CD4-positive, alpha-beta memory T cell (primary cell): ENCODE results near the gene GRID2. TPM values are rescaled to one million over a fixed set of nuclear protein-coding genes. Genes with fewer than 3 reads are reported as not detected.

Experiments
- CTCF ChIA-PET: fragments of 350-600 bp; sonication (Branson Sonifier 250); formaldehyde crosslinking; loops from one replicate; lab custom pipeline; 2021; ENCODE audit warnings: inconsistent platforms; ENCODE audit not compliant: partially characterized antibody; lab: Charles Lee
- POLR2A ChIA-PET: fragments of 350-600 bp; sonication (Branson Sonifier 250); formaldehyde crosslinking; loops from one replicate; lab custom pipeline; 2021; ENCODE audit not compliant: partially characterized antibody; lab: Charles Lee
- DNase-seq, 5 donors: peaks; one replicate each; pipeline versions ENCODE4 v3.0.0 to v3.0.0-alpha.2; 2020 to 2022; ENCODE audit warnings: mixed read lengths in 1 of 5
- H3K27ac ChIP-seq: one replicate; pipeline ENCODE4 v1.7.0; 2013; ENCODE audit warnings: low read depth, low read length
- H3K27me3 ChIP-seq: 2 replicates; pipeline ENCODE4 v1.7.0; 2013; ENCODE audit warnings: mild to moderate bottlenecking, low read length, moderate library complexity; ENCODE audit not compliant: insufficient read depth
- H3K36me3 ChIP-seq: 2 replicates; pipeline ENCODE4 v1.7.0; 2013; ENCODE audit warnings: mild to moderate bottlenecking, low read length, moderate library complexity; ENCODE audit not compliant: insufficient read depth
- H3K4me1 ChIP-seq: 2 replicates; pipeline ENCODE4 v1.7.0; 2013; ENCODE audit warnings: mild to moderate bottlenecking, low read length, moderate library complexity; ENCODE audit not compliant: insufficient read depth
- H3K4me3 ChIP-seq, 2 donors: one replicate each; pipeline ENCODE4 v1.7.0; 2013; ENCODE audit warnings: low read length in 2 of 2, mild to moderate bottlenecking in 1 of 2
- H3K9me3 ChIP-seq, 2 donors: one replicate each; pipeline ENCODE4 v1.7.0; 2013; ENCODE audit warnings: low read length in 2 of 2, control low read depth in 1 of 2; ENCODE audit not compliant: control insufficient read depth in 1 of 2
- H3K27ac Mint-ChIP-seq, 7 donors: one replicate each; pipeline ENCODE4 v1.8.0; 2020 to 2021; ENCODE audit warnings: mixed read lengths in 7 of 7, mild to moderate bottlenecking in 6 of 7, inconsistent platforms in 3 of 7, moderate library complexity in 3 of 7
- H3K27me3 Mint-ChIP-seq, 2 donors: one replicate each; pipeline ENCODE4 v1.8.0; 2020 to 2021; ENCODE audit warnings: mixed read lengths in 2 of 2
- H3K36me3 Mint-ChIP-seq, 2 donors: one replicate each; pipeline ENCODE4 v1.8.0; 2020 to 2021; ENCODE audit warnings: mixed read lengths in 2 of 2, inconsistent platforms in 1 of 2, mild to moderate bottlenecking in 1 of 2
- H3K4me1 Mint-ChIP-seq, 4 donors: one replicate each; pipeline ENCODE4 v1.8.0; 2020 to 2021; ENCODE audit warnings: mixed read lengths in 4 of 4, mild to moderate bottlenecking in 1 of 4
- H3K4me3 Mint-ChIP-seq, 8 donors: one replicate each; pipeline ENCODE4 v1.8.0; 2020 to 2021; ENCODE audit warnings: mixed read lengths in 8 of 8, mild to moderate bottlenecking in 7 of 8, moderate library complexity in 6 of 8, inconsistent platforms in 3 of 8
- H3K9me3 Mint-ChIP-seq, 8 donors: one replicate each; pipeline ENCODE4 v1.8.0; 2020 to 2021; ENCODE audit warnings: mixed read lengths in 8 of 8, mild to moderate bottlenecking in 5 of 8, inconsistent platforms in 3 of 8, moderate library complexity in 1 of 8
- intact Hi-C: fragments of 100-400 bp; cut with micrococcal nuclease; formaldehyde crosslinking; loops from one replicate; pipeline ENCODE4 v1.15.1; 2023
- polyA plus RNA-seq, 2 donors: library from polyadenylated mRNA; unstranded; fragments of 300-500 nt; fragmentation: Illumina TruSeq; gene quantifications; one replicate each; pipeline ENCODE4 v1.2.3, GENCODE V29; 2021
- total RNA-seq, 2 experiments: library from RNA; stranded (reverse); gene quantifications; one replicate each; pipeline ENCODE4 v1.2.3, GENCODE V29; 2021

Gene GRID2
- total and polyA plus RNA-seq, 4 experiments from 2014 or later: not detected

DNA sequence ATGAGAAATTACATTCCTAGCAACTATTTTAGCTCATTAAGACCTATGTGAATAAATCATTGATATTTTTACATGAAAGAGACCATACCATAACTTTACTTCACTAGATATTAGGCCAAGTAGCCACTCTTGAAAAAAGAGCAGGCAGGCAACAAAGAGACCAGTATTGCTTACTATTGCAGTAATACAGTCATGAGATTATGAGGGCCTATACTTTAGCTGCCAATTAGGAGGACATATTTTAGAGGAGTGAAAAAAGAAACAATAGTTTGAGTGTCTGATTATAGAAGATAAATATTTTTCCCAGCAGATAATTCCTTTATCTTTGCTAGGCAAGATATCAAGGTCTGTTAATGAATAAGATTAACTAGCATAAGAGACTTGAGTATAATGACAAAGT, 739.0 kb downstream of the GRID2 start:
- Histone ChIP-seq H3K27ac (no peak overlapping the region), H3K36me3 (no peaks in the 10 kb centered on the region), H3K4me1 (no peaks in the 10 kb centered on the region), H3K9me3 (no peaks in the 10 kb centered on the region), H3K4me3 (no peak overlapping the region), H3K27me3 (no peaks in the 10 kb centered on the region)
- no peaks in the 10 kb centered on the region for H3K36me3 Mint-ChIP-seq
- intact Hi-C loops: no loop called here
- no peaks in the 10 kb centered on the region for H3K27me3 Mint-ChIP-seq
- no peak for DNase-seq
- CTCF ChIA-PET: no interaction called here
- peaks cover 0 to 12% (median 4%) of the 10 kb centered on the region in 8 donors for H3K9me3 Mint-ChIP-seq
- POLR2A ChIA-PET: no interaction called here
- no peak overlapping the region for H3K4me3 Mint-ChIP-seq
- no peak overlapping the region for H3K27ac Mint-ChIP-seq
- H3K4me1 Mint-ChIP-seq: no peaks in the 10 kb centered on the region

DNA sequence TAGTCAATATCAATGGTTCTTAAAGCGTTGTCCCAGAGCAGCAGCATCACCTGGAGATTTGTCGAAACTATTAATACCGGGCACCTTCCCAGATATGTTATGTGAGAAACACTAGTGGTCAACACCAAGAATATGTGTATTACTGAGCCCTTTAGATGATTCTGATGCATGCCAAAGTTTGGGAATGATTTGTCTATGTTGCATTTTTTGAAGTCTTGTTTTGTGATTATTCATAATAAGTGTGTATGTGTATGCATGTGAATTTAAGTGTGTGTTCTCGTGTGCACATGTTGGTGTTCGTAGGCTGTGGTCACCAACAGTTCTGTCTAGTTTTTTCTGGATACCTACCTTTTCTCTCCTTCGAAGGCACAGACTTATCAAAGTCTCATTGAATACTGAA, 749.4 kb downstream of the GRID2 start:
- POLR2A ChIA-PET: no interaction called here
- H3K27ac Mint-ChIP-seq: no peak overlapping the region

DNA sequence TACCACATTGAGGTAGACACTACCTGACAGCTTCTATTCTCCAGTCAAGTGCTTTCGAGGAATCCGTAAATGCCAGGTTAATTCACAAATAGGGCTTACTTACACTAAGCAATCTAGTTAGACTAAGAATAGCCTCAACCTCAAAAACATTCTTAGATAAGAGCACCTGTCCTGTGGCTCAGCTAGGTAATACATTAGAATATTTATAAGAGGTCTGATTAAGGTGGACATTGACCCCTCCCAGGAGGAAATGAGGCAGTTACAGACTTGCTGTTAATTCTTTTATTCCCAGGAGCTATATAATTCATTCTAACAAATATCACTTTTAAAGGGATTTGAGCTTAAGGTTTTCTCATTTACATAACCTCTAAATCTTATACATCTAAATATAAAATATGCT, 758.1 kb downstream of the GRID2 start:
- H3K4me1 Mint-ChIP-seq: no peaks in the 10 kb centered on the region
- H3K4me3 ChIP-seq: no peak overlapping the region
- H3K27ac Mint-ChIP-seq: no peak overlapping the region
- H3K36me3 Mint-ChIP-seq: no peaks in the 10 kb centered on the region
- no peaks in the 10 kb centered on the region for H3K9me3 ChIP-seq
- CTCF ChIA-PET: no interaction called here
- H3K9me3 Mint-ChIP-seq: peaks cover 0 to 5% (median 0%) of the 10 kb centered on the region in 8 donors
- H3K27ac ChIP-seq: no peak overlapping the region
- no peak for DNase-seq
- H3K4me3 Mint-ChIP-seq: no peak overlapping the region
- H3K4me1 ChIP-seq: no peaks in the 10 kb centered on the region
- POLR2A ChIA-PET: no interaction called here
- no peaks in the 10 kb centered on the region for H3K36me3 ChIP-seq
- intact Hi-C loops: no loop called here
- H3K27me3 Mint-ChIP-seq: no peaks in the 10 kb centered on the region
- H3K27me3 ChIP-seq: no peaks in the 10 kb centered on the region

More for the DNA sequence above, 749.4 kb downstream of the GRID2 start:
- CTCF ChIA-PET: no interaction called here
- no peaks in the 10 kb centered on the region for H3K27me3 Mint-ChIP-seq
- no peaks in the 10 kb centered on the region for H3K9me3 ChIP-seq
- intact Hi-C loops: no loop called here
- DNase-seq: no peak
- no peaks in the 10 kb centered on the region for H3K36me3 ChIP-seq
- no peaks in the 10 kb centered on the region for H3K4me1 ChIP-seq
- H3K27me3 ChIP-seq: no peaks in the 10 kb centered on the region
- no peak overlapping the region for H3K4me3 Mint-ChIP-seq
- H3K9me3 Mint-ChIP-seq: peaks cover 0 to 3% (median 0%) of the 10 kb centered on the region in 8 donors
- no peak overlapping the region for H3K4me3 ChIP-seq
- no peaks in the 10 kb centered on the region for H3K36me3 Mint-ChIP-seq
- H3K4me1 Mint-ChIP-seq: no peaks in the 10 kb centered on the region
- no peak overlapping the region for H3K27ac ChIP-seq

DNA sequence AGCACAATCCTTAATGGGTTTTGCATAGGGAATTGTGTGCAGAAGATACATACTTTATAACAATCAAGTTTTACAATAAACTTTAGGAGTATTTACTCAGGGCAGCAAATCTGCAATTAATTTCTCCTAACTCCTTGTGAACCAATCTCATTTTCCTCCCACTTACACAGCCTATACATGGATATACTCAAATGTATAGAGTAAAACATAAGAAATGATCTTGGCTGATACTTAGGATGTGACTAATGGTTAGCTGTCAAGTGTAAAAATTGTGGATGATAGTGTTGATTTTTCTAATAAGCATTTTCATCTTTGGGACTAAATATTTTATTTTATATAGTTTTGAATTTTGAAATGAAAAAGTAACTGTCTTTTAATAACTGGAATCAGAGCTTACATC, 759.6 kb downstream of the GRID2 start:
- Mint-ChIP-seq H3K27me3 (no peaks in the 10 kb centered on the region), H3K9me3 (peaks cover 0 to 5% (median 0%) of the 10 kb centered on the region in 8 donors), H3K4me1 (no peaks in the 10 kb centered on the region), H3K36me3 (no peaks in the 10 kb centered on the region), H3K27ac (no peak overlapping the region), H3K4me3 (no peak overlapping the region)
- intact Hi-C loops: no loop called here
- Histone ChIP-seq H3K27ac (no peak overlapping the region), H3K36me3 (no peaks in the 10 kb centered on the region), H3K4me1 (no peaks in the 10 kb centered on the region), H3K9me3 (no peaks in the 10 kb centered on the region), H3K27me3 (no peaks in the 10 kb centered on the region), H3K4me3 (no peak overlapping the region)
- POLR2A ChIA-PET: no interaction called here
- DNase-seq: no peak
- CTCF ChIA-PET: no interaction called here

DNA sequence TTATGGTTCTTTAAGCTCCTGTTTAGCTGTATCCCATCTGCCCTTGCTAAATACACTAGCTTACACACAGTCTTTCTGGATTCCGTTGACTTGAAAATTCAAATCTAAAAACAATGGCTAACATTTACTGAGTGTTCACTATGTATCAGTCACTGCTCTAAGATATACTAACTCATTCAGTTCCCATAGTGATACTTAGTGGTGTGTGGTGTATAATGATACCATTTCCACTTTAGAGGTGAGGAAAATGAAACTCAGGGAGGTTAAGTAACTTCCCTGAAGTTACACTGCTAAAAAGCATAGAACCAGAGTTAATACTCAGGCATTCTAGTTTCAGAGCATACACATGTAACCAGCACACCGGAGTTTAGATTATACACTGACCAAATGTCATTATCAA, 762.0 kb downstream of the GRID2 start:
- Mint-ChIP-seq H3K27ac (no peak overlapping the region), H3K9me3 (peaks cover 0 to 5% (median 0%) of the 10 kb centered on the region in 8 donors), H3K4me1 (no peaks in the 10 kb centered on the region), H3K4me3 (no peak overlapping the region), H3K36me3 (no peaks in the 10 kb centered on the region), H3K27me3 (no peaks in the 10 kb centered on the region)
- intact Hi-C loops: no loop called here
- Histone ChIP-seq H3K27ac (no peak overlapping the region), H3K4me1 (no peaks in the 10 kb centered on the region), H3K9me3 (no peaks in the 10 kb centered on the region), H3K36me3 (no peaks in the 10 kb centered on the region), H3K27me3 (no peaks in the 10 kb centered on the region), H3K4me3 (no peak overlapping the region)
- ChIA-PET POLR2A (no interaction called here), CTCF (no interaction called here)
- no peak for DNase-seq

DNA sequence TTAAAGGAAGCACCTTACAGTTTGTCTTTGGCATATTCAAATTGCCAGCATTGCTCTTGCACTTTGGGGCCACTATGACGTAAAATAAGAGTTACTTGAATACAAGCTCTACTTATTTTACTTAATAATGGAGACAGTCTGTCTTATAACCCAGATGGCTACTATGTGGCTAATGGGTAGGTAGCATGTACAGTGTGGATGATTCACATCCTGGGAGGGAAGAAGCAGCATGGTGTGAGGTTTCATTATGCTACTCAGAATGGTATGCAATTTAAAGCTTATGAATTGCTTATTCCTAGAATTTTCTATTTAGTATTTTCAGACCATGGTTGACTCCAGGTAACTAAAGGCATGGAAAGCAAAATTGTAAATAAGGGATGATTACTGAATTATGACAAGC, 763.0 kb downstream of the GRID2 start:
- H3K4me3 ChIP-seq: no peak overlapping the region

DNA sequence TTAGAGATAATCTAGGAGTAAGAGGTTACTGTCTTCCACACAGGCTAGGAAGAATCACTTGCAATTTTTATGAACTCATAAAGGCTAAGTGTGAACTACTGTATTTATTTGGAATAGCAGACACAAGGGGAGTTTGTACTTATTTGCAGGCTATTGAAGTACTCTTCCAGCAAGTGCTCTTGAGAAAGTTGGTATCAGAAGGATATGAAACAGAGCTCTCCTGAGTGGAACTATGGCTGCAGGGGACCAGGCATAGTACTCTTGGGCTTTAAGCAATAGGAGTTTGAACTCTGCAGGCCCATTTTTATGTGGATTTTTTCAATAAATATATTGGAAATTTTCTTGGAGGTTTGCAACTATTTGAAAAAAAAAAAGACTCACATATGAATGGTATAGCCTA, 768.5 kb downstream of the GRID2 start:
- Histone ChIP-seq H3K4me3 (no peak overlapping the region), H3K9me3 (no peaks in the 10 kb centered on the region), H3K27ac (no peak overlapping the region), H3K27me3 (no peaks in the 10 kb centered on the region), H3K36me3 (no peaks in the 10 kb centered on the region), H3K4me1 (no peaks in the 10 kb centered on the region)
- Mint-ChIP-seq H3K27me3 (no peaks in the 10 kb centered on the region), H3K4me1 (no peaks in the 10 kb centered on the region), H3K27ac (no peak overlapping the region), H3K36me3 (no peaks in the 10 kb centered on the region), H3K9me3 (peaks cover 0 to 9% (median 2%) of the 10 kb centered on the region in 8 donors), H3K4me3 (no peak overlapping the region)
- intact Hi-C loops: no loop called here
- POLR2A ChIA-PET: no interaction called here
- CTCF ChIA-PET: no interaction called here
- DNase-seq: no peak

More for the DNA sequence above, 763.0 kb downstream of the GRID2 start:
- DNase-seq: no peak
- ChIA-PET CTCF (no interaction called here), POLR2A (no interaction called here)
- Histone ChIP-seq H3K4me1 (no peaks in the 10 kb centered on the region), H3K9me3 (no peaks in the 10 kb centered on the region), H3K27ac (no peak overlapping the region), H3K36me3 (no peaks in the 10 kb centered on the region), H3K27me3 (no peaks in the 10 kb centered on the region)
- intact Hi-C loops: no loop called here
- H3K27ac Mint-ChIP-seq: no peak overlapping the region
- no peaks in the 10 kb centered on the region for H3K27me3 Mint-ChIP-seq
- H3K4me3 Mint-ChIP-seq: no peak overlapping the region
- no peaks in the 10 kb centered on the region for H3K36me3 Mint-ChIP-seq
- H3K9me3 Mint-ChIP-seq: peaks cover 0 to 5% (median under 1%) of the 10 kb centered on the region in 8 donors
- H3K4me1 Mint-ChIP-seq: no peaks in the 10 kb centered on the region

DNA sequence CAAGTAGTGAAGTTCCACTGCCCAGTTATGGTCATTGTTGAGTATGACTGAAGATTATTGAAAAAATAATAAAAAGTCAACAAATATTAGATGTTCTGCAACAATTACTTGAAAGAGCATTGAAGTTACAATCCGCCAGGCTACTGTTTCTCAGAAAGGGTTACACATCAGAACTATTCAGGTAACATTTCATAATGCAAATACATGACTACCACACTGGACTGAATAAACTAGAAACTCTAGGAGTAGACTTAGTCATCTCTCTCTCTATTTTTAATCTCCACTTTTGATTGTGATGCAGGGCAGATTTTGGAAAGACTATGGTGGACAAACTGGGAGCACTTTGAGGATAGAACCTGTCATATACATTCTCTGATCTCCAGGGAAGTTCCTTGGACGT, 776.5 kb downstream of the GRID2 start:
- Histone ChIP-seq H3K4me1 (no peaks in the 10 kb centered on the region), H3K27ac (no peak overlapping the region), H3K9me3 (peaks cover 0 to 4% of the 10 kb centered on the region in 2 donors), H3K36me3 (no peaks in the 10 kb centered on the region), H3K27me3 (no peaks in the 10 kb centered on the region), H3K4me3 (no peak overlapping the region)
- Mint-ChIP-seq H3K4me3 (no peak overlapping the region), H3K4me1 (no peaks in the 10 kb centered on the region), H3K27ac (no peak overlapping the region), H3K9me3 (peaks cover 0 to 4% (median 1%) of the 10 kb centered on the region in 8 donors), H3K27me3 (no peaks in the 10 kb centered on the region), H3K36me3 (no peaks in the 10 kb centered on the region)
- intact Hi-C loops: no loop called here
- ChIA-PET POLR2A (no interaction called here), CTCF (no interaction called here)
- no peak for DNase-seq
